Stimulated activated naive CD4-positive, alpha-beta T cell treated with Interleukin-2 at 50 U/mL for 16 hours (primary cell): ENCODE data around the gene LKAAEAR1.

Experiments used
- DNase-seq: peaks from one replicate; lab custom pipeline; 2025; lab: John Stamatoyannopoulos, UW

Gene LKAAEAR1

DNA sequence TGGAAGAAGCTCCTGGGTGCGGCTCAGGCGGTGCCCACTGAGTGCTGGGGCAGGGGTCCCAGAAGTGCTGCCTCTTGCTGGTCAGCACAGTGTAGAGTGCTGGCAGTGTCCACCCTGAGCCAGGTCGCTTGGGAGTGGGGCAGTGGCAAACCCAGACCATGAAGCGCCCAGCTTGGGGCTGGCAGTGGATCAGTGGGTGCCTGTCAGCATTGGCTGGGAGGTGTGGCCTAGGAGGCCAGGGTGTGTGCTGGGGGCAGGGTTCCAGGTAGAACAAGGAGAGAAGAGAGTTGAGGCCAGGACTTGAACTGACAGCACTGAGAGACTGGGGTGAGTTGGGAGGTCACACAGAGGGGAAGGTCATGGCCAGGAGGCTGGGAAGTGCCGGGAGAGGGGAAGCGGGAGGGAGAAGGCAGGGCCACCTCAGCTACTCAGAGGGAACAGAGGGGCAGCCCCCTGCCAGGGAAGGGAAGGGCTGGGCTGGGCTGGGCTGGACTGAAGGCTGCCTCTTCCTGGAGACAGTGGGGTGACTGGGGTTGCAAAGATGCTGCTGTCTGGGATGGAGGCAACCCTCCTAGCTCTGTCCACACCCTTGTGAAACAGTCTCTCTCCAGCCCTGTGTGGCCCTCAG, 17.1 kb downstream of the LKAAEAR1 start:
- no peak for DNase-seq

DNA sequence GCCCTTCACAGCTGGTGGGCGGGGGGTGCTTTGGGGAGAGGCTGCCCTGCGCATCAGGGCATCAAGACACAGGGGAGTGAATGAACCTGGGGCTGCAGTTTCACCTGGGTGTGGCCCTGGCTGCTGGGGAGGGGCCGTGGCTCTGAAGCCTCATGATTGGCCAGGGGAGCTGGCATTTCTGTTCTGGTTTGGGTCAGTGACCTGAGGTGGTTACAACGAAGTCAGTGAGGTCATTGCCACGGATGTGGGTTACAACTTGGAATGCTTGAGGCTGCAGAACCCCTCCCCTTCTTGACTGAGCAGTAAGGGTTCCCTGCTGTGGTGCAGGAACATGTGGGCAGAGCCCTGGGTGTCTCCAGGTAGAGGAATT, 18.2 kb downstream of the LKAAEAR1 start:
- peak; percentile 48 for DNase-seq

DNA sequence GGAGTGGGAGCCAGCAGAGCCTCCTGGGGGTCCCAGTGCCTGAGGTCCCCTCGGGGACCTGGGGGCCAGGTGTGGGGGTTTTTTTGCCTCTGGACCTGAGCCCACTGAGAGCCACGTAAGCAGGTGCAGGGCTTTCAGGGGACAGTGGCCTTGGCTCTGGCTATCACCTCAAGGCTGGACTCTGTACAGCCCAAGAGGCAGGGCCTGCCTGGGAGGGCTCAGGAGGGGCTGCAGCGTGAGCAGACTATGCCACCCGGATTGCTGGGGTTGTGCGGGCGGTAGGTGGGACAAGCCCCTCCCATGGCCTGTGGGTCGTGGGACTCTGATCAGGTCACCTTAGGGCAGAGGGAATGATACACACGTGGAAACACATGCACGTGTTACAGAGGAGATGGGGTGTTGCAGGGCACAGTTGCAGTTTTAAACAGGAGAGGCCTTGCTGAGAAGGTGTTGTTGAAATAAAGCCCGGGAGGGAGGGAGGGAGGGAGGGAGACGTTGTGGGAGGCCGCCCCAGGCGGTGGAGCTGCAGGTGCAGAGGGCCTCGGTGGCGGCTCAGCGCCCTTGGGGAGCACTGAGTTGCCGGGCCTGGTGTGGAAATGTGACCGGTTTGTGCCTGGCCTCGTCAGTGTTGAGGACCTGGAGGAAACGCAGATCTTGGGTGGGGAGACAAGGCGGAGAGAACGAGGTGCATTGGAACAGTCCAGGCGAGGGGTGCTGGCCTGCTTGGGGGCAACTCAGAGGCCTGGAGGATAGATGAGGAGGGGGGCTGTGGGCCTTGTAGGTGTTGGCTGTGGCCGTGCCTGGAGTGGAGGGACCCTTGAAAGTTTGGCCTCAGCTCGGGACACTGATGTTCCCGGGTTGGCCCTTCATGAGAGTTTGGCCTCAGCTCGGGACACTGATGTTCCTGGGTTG, 18.9 kb downstream of the LKAAEAR1 start:
- no peak for DNase-seq

DNA sequence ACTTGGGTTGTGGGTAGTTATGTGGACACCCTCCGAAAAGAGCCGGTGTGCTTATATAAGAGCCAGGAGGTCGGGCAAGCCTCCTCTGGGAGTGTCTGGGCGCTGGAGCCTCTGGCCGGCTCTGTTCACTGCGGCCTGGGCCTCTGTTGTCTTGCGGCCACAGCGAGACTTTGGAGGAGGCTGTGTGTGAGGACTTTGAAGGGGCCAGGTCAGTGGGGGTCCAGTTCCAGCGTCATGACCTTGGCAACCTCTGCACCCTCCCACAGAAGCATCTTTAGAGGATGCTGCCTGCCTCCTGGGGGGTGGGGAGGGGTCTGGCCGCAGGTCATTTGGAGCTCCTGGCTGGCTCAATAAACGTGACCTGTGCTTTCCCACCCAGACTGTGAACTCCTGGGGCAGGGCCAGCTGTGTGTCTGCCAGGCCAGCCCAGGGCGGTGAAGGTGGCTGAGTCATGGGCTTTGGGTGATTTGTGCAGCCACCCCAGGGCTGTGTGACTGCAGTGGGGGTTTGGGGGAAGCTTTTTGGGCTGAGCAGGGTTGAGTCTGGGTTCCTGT, 20.0 kb downstream of the LKAAEAR1 start:
- DNase-seq: no peak

DNA sequence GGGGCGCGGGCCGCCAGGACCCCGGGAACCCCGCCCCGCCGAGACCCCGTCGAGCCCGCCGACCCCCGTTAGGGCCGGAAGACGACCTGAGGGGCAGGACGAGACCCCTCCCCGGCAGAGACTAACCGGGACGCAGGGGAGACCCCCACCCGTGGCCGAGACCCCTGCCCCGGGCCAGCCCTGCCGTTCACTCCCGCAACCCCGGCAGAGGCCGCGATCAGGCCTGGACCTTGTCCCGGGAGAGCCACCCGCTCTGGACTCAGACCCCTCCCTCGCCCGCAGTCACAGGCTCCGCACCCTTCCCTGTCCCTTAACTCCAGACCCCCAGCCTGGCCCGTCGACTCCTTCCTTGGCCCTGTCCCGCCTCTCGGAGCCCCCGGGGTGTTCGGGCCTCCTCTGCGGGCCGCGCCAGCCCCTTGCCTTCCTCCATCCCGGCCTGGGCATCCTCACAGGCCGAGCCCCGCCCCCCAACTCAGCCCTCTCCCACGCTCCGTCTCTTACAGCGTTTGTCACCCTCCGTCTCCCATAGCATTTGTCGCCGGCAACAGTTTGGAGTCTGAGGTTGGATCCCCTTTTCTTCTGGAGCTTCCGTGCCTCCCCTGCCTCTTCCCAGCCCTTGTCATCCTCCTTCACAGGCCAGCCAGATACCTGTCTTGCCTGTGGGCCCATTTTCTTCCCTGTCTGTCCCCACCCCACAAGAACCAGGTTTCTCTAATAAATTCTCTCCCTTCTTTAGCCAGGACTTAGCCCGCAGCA, 20.6 kb downstream of the LKAAEAR1 start:
- peak; percentile 29 for DNase-seq

DNA sequence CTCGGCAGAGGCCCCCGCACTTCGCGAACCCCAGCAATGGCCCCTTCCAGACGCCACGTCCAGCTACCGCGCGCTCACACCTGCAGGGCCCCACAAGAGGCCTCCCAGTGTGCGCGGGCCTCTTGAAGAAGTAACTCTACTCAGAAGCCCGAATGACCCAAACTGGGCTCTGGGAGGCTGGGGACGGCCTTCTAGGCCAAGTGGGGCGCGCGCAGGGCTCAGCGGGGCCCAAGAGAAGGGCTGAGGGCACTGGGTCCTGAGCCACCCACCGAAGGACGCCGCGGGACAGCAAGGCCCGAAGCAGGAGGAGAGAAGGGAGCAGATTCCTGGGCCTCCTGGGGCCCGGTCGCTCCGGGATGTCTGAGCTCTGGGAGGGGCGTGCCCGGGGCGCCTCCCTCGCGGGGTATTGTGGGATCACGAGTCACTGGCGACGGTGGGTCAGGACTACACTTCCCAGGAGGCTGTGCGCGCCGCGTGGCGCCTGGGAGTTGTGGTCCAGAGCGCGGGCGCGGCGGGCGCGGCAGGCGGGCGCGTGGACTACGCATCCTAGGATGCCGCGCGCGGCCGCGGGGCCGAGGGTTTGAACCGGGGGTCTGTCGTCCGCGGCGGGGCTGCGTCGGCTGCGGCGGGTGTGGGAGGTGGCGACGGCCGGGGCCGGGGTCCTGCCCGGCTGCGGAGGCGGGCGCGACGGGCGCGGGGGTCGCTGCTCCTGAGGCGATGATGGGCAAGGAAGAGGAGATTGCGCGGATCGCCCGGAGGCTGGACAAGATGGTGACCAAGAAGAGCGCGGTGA, 21.4 kb downstream of the LKAAEAR1 start, which contains the start of gene TCEA2:
Gene TCEA2, plus strand, starts transcription at position 603 of the 793 bp plus-strand sequence. Its CDS starts 115 bp downstream, at position 718.
- peak; percentile 95 for DNase-seq

DNA sequence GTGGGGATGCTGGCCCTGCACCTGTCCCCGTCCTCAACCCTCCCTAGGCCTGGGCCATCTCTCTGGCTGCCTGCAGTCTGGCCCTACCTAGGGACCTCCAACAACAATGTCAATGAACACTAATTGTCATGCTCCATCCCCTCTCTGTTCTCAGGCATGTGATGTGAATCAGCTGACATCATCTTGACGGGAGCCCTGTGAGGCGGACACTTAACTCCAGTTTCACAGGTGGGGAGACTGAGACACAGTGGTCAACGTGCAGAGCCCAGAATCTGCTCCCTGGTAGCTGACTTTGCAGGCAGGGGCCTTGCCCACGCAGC, 22.0 kb downstream of the LKAAEAR1 start:
- no peak for DNase-seq

DNA sequence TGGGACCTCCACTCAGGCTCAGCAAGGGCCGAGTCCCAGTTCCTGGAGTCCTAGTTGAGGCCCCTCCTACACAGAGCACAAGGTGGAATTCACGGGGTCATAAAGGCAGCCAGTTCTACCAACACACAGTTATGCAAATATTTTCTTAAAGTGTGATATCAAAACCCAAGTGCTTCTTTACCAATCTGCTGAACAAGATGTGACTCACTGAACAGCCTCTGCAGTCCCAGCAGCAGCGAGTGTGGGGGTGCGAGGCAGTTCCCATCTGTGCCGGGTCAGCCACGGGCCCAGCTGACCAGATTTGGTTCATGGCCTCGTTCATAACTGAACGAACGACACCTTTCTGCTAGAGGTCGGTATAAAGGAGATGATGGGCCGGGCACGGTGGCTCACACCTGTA, 25.7 kb downstream of the LKAAEAR1 start:
- no peak for DNase-seq

DNA sequence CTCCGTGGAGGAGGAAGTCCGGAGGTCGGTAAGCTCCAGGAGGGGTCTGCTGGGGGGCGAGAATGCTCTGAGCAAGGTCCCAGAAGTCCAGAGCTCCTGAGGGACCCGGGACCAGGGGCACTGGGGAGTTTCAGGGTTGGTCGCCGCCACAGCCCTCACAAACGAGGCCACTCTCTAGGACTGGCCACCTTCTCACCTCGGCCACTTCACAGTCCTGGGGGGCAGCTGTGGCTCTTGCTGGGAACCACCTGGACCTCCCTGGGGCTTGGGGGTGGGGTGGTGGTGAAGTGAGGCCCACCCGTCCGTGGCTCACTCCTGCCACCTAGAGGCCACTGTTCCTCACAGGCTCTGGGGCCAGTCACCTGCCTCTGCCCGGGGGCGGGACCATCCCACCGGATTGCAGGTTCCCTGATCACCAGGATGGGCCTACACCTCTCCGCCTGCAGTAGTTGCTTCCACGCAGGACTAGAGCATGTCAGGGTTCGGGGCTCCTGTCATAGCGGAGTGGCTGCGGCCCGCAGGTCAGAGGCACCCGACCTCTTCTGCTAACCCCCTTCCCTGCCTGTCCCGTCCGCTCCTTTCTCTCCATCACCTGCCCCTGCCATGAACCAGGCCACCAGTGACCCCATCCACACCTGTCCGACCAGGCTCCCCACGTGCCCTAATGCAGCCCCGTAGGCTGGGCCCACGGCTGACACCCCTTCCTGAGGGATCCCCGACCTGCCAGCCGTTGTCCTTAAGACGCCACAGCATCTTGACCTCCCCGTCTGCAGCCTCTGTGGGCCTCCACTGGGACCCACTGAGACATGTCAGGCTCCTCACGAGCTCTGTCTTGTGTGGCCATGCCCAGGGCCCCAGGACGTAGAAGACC, 26.3 kb downstream of the LKAAEAR1 start:
- DNase-seq: peak; percentile 76

DNA sequence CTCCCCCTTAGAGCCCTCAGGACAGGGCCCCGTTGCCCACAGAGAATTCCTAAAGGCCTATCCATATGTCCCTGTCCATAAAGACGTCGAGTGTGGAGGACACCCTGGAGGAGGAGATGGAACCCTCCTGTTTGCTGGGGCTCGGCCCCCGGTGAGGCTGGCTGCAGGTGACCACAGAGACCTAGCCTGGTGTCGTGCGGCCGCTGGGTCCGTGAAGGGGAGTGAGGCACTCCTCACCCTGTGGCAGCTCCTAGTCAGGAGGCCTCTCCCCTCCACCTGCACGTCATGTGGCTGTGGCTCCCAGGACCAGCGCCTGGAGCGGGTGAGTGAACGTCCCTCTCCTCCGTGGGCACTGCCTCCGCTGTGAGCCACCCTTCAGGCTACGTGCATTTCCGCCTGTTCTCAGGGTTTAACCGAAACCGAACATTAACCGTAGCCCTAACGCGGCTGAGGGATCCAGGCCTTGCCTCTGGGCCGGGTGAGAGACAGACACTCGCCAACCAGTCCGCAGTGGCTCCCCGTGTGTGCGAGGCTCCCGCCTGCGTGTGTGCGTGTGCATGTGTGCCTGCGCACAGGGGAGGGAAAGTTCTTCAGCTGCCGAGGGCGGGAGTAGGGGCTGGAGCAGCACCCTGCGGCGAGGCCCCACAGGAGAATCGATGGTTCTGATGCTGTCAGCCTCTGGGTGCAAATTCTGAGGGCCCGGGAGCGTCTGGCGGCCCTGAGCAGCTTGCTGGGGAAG, 27.1 kb downstream of the LKAAEAR1 start:
- no peak for DNase-seq

DNA sequence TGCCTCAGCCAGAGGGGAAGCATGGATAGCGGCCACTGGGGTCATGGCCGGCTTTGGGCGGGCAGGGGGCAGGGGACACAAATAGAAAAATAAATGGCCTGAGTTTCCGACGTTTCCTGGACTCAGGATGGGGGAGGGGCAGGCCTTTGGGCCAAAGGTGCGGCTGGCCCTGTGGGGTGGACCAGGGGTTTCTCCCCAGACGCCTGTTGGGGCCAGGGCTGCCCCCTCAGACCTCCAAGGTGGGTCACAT, 27.6 kb downstream of the LKAAEAR1 start:
- no peak for DNase-seq

DNA sequence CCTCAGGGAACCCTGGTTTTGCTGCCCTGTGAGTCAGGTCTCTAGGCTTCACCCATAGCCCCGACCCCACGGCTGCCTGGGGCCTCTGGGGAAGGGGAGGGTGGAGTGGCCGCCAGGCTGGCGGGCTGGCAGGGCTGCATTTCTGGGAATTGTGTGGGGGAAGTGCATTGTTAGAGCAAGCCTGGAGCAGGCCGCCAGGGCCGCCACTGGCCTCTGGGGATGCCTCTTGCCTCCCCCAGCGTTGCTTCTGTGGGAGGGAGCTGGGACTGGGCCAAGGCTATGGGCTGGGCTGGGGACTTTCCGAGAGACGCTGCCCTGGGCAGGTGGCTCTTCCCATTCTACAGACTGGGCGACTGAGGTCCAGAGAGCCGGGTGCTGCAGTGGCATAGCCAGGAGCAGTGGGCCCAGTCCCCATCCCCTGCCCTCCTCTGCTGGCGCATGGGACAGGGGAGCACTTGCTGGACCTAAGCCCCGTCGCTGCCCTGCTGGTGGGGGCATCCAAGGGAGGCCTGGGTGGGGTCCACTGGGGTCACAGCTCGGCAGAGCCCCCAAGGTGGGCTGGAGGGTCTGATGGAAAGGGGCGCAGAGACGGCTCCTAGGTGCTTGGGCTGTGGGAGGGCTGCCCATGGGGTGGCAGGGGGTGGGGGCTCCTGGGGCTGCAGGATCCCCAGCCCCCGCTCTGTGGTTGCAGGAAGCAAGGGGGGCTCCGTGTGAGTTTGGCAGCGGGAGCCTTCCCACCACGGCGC, 28.1 kb downstream of the LKAAEAR1 start:
- no peak for DNase-seq

DNA sequence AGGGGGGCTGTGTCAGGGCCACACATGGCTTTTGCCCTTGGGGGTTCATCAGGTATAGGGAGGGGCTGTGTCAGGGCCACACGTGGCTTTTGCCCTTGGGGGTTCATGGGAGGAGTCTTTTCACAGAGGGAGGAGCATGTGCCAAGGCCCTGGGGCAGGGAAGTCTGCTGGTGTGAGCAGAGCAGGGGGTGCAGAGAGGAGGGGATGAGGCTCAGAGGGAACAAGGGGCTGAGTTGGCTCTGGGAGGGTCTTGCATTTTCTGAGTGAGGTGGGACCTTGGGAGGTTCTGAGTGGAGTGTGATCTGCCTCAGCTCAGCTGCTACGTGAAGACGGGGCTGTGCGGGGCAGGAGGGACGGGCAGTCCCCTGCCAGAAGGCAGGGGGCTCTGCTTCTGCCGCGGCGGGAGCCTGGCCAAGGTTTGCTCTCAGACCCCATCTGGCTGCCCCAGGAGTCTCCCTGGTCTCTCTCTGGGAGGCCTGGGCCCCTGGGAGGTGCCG, 28.8 kb downstream of the LKAAEAR1 start:
- DNase-seq: no peak

DNA sequence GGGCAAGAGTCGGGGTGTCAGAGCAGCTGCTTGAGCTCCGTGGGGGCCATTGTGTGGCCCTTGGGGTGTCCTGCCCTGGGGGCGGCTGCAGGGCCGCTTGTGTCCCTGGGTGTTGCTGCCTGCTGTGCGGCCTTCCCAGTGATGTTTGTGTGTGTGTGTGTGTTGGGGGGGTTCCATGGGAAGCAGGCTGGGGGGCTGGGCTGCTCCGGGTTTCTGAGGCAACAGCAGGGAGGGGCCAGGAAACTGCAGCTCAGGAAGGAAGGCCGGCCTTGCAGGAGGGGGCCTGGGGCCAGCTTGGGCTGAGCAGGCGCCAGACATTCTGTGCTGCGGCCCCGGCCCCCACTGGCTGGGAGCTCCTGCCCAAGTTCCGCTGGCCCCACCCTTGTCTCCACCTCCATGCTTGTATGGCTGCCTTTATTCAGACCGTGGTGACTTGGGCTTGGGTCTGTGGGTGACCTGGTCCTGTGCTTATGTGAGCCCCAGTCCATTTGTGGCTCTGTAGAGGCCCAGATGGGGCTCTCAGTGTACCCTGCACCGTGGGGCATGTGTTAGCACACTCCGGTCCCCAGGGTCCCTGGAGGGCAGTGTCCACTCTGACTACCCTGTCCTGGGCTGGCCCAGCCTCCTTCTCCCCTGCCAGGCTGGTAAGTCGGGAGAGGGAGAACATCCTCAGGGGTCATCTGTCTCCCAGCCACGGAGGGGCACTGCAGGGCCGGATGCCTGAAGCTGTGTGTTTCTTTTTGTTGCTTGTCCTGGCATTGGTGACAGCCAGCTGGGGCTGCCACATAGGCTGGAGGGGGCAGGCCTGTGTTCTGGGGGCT, 30.1 kb downstream of the LKAAEAR1 start:
- DNase-seq: no peak

DNA sequence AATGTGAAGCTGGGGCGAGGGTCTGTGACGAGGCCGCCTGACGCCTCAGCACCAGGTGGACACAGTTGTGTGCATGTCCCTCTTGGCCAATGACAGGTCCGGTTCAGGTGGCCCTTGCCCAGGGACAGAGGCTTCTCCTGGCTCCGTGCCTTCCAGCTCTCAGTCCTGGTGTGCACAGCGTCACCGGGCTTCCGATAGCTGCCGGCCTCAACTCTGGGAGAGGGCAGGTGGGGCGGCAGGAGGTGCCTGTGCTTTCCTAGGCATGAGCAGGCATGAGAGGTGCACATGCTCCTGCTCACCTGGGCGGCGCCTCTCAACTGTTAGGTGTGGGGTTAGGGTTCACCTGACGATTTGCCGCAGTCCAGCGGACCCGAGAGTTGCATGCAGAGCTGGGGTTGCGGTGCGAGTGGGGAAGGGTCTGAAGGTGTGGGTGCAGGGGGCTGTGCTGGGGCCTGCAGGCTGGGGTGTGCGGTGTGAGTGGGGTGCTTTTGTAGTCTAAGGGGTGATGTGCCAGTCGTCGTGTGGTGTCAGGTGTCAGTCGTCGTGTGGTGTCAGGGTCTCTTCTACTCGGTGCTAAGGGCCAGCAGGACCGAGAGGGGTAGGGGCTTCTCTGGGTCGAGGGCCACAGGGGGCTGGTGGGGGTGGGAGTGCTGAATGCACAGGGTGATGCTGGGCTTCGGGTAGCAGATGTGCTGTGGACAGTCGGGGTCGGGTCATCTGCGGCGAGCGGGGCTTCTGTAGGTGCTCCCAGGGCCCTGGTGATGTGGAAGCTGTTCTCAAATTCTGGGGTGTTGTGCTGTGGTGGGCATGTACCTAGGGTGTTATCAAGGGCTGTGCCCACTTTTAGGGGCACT, 31.0 kb downstream of the LKAAEAR1 start:
- DNase-seq: no peak

DNA sequence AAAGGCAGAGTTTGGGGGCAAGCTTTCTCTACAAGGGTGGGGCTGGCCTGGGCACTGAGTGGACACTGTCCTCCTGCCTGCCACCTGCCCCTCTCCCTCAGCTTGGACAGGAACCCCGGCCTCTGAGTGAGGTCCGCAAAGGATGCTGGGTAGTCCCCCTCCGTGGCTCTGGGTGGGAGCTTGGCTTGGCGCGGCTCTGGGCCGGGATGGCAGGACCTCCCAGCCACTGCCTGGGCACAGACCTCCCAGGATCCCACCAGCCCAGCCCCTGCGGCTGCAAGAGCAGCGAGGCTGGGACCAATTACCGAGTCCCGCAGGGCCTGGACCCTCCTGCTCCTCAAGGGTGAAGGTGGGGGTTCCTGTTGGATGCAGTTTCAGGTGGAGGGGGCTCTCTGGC, 31.9 kb downstream of the LKAAEAR1 start:
- no peak for DNase-seq

DNA sequence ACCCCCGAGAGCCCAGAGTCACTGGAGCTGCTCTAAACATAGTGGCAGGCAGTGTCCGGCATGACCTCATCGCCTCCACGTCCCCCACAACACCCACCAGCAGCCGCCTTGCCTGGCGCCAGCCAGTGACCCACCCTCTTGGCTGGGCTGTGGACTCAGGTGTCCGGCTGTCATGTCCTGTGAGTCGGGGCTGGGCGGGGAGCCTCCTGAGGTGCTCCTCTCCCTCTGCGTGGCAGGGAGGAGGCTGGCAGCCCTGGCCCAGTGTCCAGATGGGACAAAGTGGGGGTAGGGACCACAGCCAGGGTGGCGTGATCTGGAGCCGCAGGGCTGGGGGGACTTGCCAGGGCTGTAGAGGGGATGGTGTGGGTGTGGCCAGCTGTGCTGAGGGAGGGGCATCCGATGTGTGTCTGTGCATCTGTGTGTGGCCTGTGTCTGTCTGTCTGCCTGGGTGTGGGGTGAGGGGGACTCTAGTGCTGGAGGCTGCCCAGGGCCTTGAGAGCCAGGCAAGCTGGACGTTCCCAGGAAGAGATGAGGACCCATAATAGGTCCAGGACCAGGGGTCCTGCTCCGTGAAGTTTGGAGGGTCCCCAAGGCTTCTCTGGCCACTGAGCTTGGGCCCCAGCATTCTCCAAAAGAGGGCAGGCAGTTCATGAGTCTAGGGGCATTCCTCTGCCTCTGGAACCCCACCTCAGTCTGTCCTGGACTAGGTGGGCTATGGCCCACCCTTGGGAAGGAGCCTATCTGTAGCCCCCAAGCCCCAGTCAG, 32.5 kb downstream of the LKAAEAR1 start:
- no peak for DNase-seq
